Stimulated activated CD8-positive, alpha-beta memory T cell treated with anti-CD3 and anti-CD28 coated beads, Interleukin-7, amount 100 ng/mL, for 24 hours (primary cell): Measurements from ENCODE around the gene DEF6.

Experiments
- DNase-seq: peaks from one replicate; pipeline ENCODE4 v3.0.0-alpha.2; 2020; ENCODE audit warnings: low read depth

The DEF6 gene

DNA sequence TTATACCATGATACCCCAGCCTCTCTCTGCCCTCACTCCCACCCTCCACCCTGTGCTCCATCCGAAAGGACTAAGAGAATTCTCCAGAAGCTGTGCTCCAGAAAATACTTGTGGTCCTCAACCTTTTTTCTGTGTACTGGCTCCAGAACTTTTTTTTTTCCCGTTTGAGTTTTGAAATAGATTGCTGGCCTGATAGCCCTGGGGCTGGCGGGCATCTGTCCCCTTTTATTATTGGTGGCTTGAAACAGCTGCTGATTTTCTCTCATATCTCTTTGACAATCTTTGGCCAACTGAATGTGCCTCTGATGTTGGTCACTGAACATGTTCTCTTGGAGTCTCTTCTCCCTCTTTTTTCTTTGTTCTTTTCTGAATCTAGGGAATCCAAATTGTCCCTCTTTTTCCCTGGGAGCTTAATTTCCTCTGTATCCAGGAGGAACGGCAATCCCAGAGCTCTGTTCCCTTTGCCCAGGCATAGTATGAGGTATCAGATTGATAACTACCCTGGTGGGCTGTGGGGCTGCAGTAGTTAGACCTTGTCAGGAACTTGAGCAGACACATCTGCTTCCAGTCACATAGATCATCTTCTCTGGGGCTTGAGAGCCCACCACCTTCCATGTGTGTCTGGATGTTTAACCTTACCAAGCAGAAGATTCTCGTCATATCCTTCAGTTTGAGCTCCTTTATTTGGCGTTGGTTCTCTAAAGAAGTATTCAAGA lies 46.4 kb downstream of the DEF6 start:
- no peak for DNase-seq

DNA sequence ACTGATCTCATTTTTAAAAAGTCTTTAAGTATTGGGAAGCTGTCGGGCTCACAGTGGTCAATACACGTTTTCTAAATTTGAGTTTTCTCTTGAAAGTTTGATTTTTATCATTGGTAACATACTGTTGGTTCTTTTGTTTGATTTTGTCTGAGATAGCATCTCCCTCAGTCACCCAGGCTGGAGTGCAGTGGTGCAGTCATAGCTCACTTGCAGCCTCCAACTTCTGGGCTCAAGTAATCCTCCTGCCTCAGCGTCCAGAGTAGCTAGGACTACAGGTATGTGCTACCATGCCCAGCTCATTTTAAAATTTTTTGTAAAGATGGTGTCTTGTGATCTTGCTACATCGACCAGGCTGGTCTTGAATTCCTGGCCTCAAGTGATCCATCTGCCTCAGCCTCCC lies 53.8 kb downstream of the DEF6 start:
- DNase-seq: no peak

DNA sequence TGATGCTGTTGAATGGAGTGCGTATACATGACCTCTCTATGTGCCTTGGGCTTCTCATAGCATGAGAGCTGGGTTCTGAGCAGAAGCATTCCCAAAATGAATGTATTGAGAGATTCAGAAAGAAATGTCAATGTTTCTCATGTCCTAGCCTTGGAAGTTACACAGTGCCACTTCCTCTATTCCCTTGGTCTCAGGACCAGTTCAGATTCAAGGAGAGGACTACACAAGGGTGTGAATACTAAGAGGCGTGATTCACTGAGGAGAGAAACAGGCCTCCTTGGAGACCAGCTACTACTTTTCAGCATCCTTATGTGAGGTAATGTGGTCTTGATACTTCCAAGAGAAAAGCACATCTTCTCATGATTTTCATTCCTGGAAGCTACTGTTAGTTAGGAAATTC lies 55.1 kb downstream of the DEF6 start:
- no peak for DNase-seq

DNA sequence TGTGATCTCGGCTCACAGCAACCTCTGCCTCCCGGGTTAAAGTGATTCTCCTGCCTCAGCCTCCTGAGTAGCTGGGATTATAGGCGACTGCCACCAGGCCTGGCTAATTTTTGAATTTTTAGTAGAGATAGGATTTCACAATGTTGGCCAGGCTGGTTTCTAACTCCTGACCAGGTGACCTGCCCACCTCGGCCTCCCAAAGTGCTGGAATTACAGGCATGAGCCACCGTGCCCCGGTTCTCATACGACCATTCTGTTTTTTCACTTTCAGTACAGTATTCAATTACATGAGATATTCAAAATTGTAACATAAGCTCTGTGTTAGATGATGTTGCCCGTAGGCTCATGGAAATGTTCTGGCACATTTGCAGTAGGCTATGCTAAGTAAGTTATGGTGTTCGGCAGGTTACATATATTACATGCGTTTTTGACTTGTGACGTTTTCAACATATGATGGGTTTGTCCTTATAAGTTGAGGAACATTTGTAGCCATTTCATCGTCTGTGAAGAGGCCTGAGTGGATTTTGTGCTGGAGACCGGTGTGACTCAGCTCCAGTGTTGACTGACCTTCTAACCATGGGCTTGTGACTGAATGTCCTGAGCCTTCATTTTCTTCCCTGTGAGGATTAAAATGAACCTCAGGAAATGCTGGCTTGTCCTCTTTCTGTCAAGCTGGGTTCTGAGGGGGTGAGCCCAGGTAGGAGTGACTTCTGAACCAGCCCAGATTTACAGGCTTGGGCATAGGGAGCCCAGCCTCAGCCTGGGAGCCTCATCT lies 56.9 kb downstream of the DEF6 start:
- no peak for DNase-seq

DNA sequence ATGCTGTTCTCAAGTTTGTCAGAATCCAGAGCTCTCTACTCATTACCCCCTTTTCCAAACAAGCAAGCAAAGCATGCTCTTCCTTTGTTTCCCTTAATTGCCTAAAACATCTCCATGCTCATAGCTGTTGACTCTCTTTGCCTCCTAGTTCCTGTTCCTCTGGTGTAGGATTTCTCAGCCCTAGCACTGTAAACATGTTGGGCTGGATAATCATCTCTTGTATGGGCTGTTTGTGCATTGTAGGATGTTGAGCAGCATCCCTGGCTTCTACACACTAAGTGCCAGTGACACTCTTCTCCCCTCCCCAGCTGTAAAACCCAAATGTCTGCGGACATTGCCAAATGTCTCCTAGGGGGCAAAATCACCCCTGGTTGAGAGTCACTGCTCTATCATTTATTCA lies 58.8 kb downstream of the DEF6 start:
- no peak for DNase-seq

DNA sequence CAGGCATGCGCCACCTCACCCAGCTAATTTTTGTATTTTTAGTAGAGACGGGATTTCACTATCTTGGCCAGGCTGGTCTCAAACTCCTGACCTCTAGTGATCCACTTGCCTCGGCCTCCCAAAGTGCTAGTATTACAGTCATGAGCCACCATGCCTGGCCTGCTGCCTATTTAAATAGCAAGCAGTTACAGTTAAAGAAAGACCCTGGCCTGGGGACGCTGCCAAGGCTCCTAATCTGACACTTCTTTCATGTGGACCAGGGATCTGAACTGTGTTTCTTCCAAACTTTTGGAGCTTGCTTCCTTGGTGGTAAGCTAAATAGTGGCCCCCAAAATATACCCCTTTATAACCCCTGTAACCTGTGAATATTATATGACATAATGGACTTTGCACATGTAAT lies 60.1 kb downstream of the DEF6 start:
- no peak for DNase-seq

DNA sequence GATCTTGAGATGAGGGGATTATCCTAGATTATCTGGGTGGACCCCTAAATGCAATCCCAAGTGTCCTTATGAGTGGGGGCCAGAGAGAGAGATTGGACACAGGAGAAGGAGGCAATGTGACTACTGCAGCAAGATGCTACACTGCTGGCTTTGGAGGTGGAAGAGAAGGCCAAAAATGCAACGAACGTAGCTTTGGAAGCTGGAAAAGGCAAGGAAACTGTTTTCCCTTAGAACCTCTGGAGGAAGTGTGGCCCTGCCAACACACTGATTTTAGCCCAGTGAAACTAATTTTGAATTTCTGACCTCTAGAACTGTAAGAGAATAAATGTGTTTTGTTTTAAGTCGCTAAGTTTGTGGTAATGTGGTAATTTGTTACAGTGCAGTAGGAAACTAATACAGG lies 60.5 kb downstream of the DEF6 start:
- DNase-seq: no peak

DNA sequence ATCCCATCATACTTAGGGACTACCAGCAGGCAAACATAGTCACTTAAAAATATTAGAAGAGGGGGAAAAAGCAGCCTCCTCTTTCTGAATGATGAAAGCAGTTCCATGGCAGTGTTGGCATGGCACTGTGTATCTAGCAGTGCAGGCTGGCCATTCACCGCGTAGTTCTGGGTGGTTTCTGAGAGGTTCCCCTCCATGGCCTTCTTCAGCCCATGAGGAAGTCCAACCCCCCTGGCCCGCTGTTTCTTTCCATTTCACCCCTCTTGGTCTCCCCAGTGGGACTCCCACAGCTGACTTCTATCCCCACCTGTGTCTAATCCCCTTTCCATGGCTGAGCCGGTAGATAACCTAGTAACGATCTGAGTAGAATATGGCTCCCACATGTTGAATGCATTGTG lies 61.7 kb downstream of the DEF6 start:
- no peak for DNase-seq

DNA sequence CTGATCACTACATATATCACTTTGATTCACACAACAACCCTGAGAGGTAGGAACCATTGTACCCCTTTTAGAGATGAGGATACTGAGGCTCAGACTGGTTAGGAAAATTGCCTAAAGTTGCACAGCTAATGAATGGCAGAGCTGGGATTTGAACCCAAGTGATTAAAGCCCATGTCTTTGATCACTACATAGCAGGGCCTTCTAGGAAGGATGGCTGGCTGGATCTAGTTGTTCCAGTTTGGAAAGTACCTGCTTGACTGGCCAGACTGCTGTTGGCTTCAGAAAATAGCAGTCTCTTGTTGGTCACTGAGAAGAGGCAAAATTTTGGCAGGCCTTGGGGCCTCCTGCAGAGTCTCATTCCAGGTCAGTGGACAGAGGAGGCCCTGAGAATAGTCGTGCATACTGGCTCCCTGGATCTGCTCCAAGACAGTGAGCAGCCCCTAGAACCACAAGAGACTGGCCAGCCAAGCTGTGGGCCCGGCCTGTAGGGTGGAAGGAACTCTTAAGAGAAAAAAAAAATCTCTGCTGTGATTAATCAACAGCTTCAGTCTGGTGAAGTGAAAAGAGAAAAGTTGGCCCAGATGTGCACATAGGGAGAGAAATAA lies 62.2 kb downstream of the DEF6 start:
- DNase-seq: no peak

DNA sequence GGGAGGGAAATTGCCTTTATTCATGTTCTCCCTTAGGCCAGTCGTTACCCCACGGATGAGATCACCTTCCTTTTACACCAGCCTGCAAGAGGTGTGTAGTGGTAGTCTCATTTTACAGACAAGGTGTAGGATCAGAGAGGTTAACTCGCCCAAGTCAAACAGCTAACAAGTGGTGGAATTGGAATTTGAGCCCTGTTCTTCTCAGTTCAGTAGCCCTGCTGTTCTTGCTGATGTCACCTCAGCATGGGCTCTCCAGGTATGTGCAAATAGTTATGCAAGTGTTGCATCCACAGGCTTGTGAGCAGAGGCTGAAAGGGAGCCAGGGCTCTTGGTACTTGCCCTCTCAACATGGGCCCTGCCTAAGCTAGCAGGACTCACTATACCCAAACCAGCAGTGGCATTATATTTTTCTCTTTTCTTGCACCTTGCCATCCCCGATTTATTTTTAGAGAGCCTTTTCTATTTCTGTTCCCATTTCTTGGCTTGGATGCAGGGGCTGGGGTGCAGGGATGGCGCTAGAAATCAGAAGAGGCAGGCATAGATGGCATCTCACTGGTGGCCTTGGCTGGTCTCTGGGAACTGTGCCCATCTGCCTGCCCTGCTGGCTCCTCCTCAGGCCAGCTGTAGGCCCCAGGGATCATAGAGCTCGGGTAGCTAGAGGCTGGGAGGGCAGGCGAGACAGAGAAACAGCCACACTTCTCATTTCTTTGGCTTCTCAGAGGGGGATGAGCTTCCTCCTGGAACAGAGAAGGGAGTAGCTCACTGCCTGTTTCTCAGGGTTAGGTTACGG lies 62.9 kb downstream of the DEF6 start:
- DNase-seq: no peak

DNA sequence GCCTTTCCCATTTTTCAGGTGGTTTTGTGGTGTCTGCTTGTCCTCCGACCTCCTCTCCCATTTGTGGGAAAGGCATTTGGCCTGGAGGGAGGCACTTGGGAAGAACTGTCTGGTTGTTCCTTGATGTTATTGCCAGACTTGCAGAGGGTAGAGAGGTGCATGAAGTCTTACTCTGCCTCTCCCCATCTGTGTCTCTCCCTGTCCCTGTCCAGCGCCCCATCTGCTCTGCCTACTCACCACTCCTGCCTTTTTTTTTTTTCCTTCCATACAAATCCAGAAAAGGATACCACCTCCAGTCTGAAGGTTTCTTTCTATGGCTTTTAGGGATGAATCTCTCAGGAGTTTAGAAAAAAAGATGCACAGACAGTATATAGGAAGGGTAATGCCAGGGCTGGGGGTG lies 64.6 kb downstream of the DEF6 start:
- DNase-seq: no peak

DNA sequence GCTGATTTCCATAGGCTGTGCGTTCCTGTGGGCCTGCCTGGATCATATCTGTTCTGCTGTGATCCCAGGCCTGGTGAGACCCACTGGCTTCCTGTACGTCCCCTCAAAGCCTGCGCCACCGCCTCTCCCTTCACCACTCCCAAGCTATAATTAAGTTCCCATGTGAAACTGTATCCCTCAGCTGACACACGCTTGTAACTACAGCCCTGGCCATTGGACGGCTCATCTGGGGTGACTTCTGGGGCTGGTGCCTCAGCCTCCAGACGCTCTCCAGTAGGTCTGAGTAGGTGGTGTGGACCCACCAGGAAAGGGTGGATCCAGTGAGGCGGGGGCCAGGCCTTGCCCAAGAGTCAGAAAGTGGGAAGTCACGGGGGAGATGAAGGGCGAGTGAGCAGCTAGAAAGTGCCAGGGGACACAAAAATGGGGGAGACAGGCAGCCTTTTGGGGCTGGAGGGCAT lies 65.7 kb downstream of the DEF6 start:
- no peak for DNase-seq

DNA sequence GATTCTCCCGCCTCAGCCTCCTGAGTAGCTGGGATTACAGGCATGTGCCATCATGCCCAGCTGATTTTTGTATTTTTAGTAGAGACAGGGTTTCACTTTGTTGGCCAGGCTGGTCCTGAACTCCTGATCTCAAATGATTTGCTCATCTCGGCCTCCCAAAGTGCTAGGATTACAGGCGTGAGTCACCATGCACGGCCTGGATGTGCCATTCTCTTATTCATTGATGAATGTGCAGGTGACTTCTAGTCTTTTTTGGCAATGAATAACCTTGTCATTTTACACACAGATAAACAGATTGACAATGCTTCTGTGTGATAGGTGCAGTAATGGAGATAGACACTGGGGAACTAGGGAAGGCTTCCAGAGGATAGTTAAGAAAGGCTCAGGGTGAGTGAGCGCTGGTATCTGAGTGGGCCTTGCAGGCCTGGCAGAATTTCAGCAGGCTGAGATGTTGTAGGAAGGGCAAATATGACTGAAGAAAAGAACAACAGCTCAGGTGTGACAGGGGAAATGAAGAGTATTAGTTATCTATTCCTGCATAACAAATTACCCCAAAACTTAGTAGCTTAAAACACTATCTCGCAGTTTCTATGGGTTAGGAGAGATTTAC lies 68.1 kb downstream of the DEF6 start:
- DNase-seq: no peak

DNA sequence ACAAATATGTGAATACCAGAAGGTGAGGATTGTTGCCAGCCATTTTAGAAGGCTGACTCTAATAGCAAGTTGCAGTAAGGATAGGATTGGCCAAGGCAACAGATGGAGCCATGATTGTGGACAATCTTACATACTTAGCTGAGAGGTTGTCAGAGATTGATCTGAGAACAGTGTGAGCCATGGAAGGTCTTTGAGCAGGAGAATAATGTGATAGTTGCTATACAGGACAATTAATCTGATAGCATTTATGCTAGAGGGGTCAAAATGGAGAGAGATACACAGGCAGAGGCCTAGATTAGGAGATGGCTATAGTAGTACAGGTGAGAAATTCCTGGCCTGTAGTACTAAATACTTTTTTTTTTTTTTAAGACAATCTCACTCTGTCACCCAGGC lies 68.6 kb downstream of the DEF6 start:
- DNase-seq: no peak

DNA sequence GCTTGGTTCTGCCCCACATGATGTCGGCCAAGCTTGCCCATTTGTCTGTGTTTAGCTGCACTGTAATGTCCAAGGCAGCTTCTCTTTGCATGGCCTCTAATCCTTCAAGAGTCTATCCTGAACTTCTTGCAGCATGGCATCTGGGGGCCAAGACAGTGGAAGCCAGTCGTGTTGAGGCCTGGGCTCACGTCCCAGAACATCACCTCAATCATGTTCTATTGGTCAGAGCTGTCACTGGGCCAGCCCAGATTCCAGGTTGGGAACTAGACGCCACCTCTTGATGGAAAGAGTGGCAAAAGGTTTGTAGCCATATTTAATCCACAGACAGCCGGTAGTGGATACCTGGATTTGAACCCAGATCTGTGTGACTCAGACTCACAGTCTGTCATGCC lies 70.0 kb downstream of the DEF6 start:
- no peak for DNase-seq

DNA sequence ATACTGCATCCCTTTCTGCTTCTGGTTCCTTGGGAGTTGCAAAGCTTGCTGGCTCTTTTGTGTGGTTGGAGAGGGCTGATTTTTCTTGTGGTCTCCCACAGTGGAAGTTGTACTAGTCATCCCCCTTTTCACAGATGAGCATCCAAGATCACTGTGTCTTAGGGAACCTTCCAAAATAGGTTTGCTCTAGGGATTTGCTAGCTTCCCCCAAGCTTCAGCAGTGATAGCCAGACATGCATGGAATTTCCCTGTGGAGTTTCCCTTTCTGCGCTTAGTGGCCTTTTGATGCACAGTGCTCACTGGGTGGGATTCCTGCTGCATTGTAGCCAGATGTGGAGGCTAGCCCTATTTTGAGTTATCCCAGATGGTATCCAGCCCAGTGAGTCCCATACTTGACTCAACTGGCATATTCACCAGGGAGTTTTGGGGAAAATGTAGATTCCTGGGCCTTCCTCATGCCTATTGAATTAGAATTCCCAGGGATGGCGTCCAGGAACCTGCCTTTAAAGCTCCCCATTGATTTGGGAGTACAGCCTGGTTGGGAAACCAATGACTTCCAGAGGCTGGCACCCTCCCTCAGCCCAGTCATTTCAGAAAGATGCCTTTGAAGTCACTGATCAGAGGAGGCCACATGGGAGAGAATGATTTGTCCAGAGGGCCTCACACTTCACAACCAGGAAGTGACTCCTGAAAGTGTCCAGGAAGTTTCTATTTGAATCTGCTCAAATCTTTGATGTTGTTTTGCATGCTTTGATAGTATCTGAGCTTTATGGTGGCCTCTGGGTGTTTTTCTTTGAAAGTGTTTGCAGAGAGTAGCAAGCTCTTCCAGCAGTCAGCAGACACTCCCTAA lies 70.6 kb downstream of the DEF6 start:
- no peak for DNase-seq

DNA sequence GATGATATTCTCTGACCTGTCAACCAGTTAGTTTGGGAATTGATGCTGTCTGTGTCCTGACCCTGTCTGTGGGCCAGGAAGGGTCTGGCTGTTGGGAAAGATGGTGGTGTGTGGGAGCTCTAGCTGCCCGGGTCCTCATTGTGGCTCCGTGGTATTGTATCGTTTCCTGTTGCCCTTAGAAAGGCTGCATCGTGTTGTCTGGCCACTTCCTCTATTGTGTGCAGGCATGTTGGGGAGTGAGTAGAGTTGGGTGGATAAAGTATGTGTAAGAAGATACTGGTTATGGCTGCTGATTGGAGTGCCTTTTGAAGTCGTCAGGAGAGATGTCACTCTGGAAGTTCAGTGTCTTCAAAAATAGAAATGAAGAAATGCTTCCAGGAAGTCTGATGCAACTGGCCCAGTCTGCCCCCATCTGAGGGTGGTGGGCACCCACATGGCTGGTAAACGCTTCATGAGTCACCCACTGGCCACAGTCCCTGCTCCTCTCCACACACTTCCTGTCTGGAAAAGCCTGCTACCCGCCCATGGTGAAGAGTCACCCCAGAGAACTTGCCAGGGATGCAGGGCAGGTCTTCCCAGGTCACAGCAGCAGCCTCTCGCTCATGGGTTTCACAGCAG lies 72.6 kb downstream of the DEF6 start:
- peak; percentile 10 for DNase-seq

DNA sequence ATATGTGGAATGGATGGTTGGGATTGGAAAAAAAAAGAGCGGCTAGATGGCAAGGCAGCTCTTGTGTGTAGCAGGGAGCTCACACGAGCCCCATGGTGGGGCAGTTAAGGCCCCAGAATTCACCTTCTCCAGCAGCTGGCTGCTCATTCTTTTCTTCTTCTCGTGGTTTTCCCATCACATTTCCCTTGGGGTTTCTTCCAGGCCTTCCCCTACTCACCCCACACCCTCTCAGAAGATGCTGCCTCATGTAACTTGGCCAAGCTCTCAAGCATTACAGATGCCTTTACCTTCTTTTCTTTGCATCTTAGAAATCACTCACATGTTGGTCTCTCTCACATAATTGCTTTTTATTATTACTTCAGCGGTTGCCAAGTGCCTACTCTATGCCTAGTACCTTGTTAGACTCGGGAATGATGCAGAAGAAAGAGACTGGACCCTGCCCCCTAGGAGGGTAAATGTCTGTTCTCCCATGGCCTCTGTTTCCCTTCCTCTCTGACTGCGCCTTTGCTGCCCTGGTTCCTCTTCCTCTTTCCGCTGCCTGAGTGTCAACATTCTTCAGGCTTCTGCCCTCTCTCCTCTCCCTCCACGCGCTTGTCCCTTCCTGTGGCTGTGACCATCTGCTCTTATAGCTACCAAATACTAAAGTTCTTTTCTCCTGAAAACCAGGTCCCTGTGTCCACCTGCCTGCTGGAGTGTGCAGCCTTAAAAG lies 73.3 kb downstream of the DEF6 start:
- no peak for DNase-seq
